Endodermal cell (in vitro differentiated cells): ENCODE data around the gene WAS. TPM values are rescaled to one million over a fixed set of nuclear protein-coding genes. Genes with fewer than 3 reads are reported as not detected.

ENCODE experiments used
- DNase-seq: peaks from one replicate; pipeline ENCODE4 v3.0.0-alpha.2; 2017
- H3K27ac ChIP-seq: 2 replicates; pipeline ENCODE4 v1.5.1; 2013; ENCODE audit warnings: mild to moderate bottlenecking, low read depth, low read length, moderate library complexity
- H3K27me3 ChIP-seq: 2 replicates; pipeline ENCODE4 v1.6.1; 2013; ENCODE audit warnings: mild to moderate bottlenecking, low read length, moderate library complexity; ENCODE audit not compliant: insufficient read depth, control insufficient read depth, poor library complexity, severe bottlenecking
- H3K36me3 ChIP-seq: 2 replicates; pipeline ENCODE4 v1.7.0; 2013; ENCODE audit warnings: mild to moderate bottlenecking, low read length, moderate library complexity; ENCODE audit not compliant: control insufficient read depth, insufficient read depth
- H3K4me1 ChIP-seq: one replicate; pipeline ENCODE4 v1.7.0; 2013; ENCODE audit warnings: low read length; ENCODE audit not compliant: control insufficient read depth, insufficient read depth
- H3K4me3 ChIP-seq: 2 replicates; pipeline ENCODE4 v1.5.1; 2013; ENCODE audit warnings: mild to moderate bottlenecking, low read length, moderate library complexity
- H3K9ac ChIP-seq: 2 replicates; pipeline ENCODE4 v1.6.1; 2013; ENCODE audit warnings: mild to moderate bottlenecking, low read length, moderate library complexity; ENCODE audit not compliant: poor library complexity, severe bottlenecking; ENCODE audit errors: extremely low read depth
- H3K9me3 ChIP-seq: 2 replicates; pipeline ENCODE4 v1.6.1; 2013; ENCODE audit warnings: mild to moderate bottlenecking, low read length, moderate library complexity; ENCODE audit not compliant: control insufficient read depth
- H3K27ac Mint-ChIP-seq: 2 replicates; pipeline ENCODE4 v1.8.0; 2020; ENCODE audit warnings: mixed read lengths
- H3K27me3 Mint-ChIP-seq: 2 replicates; pipeline ENCODE4 v1.8.0; 2021; ENCODE audit warnings: mild to moderate bottlenecking, mixed read lengths; ENCODE audit not compliant: insufficient read depth
- H3K36me3 Mint-ChIP-seq: 2 replicates; pipeline ENCODE4 v1.8.0; 2020; ENCODE audit warnings: low read depth, mixed read lengths
- H3K4me1 Mint-ChIP-seq: 2 replicates; pipeline ENCODE4 v1.8.0; 2020; ENCODE audit warnings: mixed read lengths
- H3K4me3 Mint-ChIP-seq: 2 replicates; pipeline ENCODE4 v1.8.0; 2020; ENCODE audit warnings: mild to moderate bottlenecking, moderate library complexity, mixed read lengths
- H3K9me3 Mint-ChIP-seq: 2 replicates; pipeline ENCODE4 v1.8.0; 2020; ENCODE audit warnings: mild to moderate bottlenecking, mixed read lengths
- CTCF ChIP-seq: fragments of 200-600 bp; sonication (generic); conservative IDR thresholded peaks from 2 replicates; pipeline ENCODE4 v1.5.0; 2021; ENCODE audit warnings: antibody characterized with exemption, mild to moderate bottlenecking
- WGBS, 2 experiments: methylation state at CpG; one replicate each; pipeline versions ENCODE4 v1.1.5 to v1.1.7; 2013; ENCODE audit warnings: missing lambda C conversion rate in 2 of 2, mixed read lengths in 1 of 2; ENCODE audit not compliant: insufficient coverage in 1 of 2, insufficient read length in 1 of 2; 5-methylcytosine and 5-hydroxymethylcytosine counted together
- total RNA-seq, 2 donors: library from RNA; stranded (reverse); fragmentation: NEBNext Ultra II Directional in 1 of 2; extraction: Animal tissue kit (Norgen Biotek cat#: 25700) in 1 of 2; gene quantifications; 2 replicates in 1 of 2; 3 replicates in 1 of 2; pipeline ENCODE4 v1.2.1, GENCODE V29; 2021

WAS gene
- total RNA-seq, 2 donors from 2014 or later, result 0.51 to 0.84 TPM

DNA sequence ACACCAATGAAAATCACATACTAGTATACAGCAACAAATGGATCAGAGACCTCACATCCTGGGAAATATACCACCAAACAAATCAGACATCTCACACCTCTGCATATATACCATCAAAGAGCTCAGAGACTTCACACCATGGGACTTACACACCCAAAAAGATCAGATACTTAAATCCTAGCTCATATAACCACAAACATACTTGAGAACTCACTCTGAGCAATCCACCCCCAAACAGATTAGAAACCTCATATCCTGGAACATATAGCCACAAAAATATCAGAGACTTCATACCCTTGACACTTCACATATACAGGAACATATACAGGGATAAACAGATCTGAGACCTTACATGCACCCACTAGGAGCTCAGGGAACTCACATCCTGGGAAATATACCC lies 45.1 kb downstream of the WAS start:
- H3K4me3 Mint-ChIP-seq, result no peak overlapping the region
- H3K4me3 ChIP-seq, result no peak overlapping the region
- H3K9me3 Mint-ChIP-seq, result peaks cover 64% of the 10 kb centered on the region
- H3K4me1 Mint-ChIP-seq, result no peaks in the 10 kb centered on the region
- H3K27me3 Mint-ChIP-seq, result no peaks in the 10 kb centered on the region
- H3K9me3 ChIP-seq, result no peaks in the 10 kb centered on the region
- H3K27me3 ChIP-seq, result no peaks in the 10 kb centered on the region
- no peak overlapping the region for H3K9ac ChIP-seq
- H3K4me1 ChIP-seq, result no peaks in the 10 kb centered on the region
- H3K36me3 ChIP-seq, result no peaks in the 10 kb centered on the region
- H3K27ac Mint-ChIP-seq, result no peak overlapping the region
- no peak overlapping the region for H3K27ac ChIP-seq
- no peak for TF ChIP-seq CTCF
- no peaks in the 10 kb centered on the region for H3K36me3 Mint-ChIP-seq
- DNase-seq, result no peak

DNA sequence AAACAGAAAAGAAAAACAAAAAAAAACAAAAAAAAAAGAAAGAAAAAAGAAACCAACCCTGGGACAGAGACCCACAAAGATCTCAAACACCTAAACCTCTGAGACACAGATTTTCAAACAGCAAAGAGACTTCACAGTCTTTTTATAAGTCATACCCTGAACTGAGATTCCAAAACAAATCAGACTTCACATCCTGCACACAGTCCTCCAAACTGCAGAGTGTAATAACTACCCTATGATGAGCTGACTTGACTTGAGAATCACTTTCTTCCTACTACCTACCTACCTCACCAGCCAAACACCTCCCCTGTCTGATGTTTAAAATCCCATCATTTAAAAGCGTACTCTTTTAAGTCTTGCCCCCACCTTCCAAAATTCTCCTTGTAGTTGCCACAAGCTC lies 52.7 kb downstream of the WAS start:
- DNase-seq, result no peak
- Mint-ChIP-seq H3K4me3 (peak overlapping the region; percentile 77), H3K27ac (no peak overlapping the region), H3K36me3 (no peaks in the 10 kb centered on the region), H3K4me1 (peaks cover 5% of the 10 kb centered on the region), H3K9me3 (peaks cover 60% of the 10 kb centered on the region), H3K27me3 (no peaks in the 10 kb centered on the region)
- no peak overlapping the region for H3K4me3 ChIP-seq
- H3K9ac ChIP-seq, result no peak overlapping the region
- no peaks in the 10 kb centered on the region for H3K9me3 ChIP-seq
- no peak overlapping the region for H3K27ac ChIP-seq
- no peaks in the 10 kb centered on the region for H3K27me3 ChIP-seq
- H3K4me1 ChIP-seq, result no peaks in the 10 kb centered on the region
- WGBS, 2 experiments, result 95% methylated on average over 1 of the region's 1 CpG; no CpG with 5 or more reads in 1 of the 2 experiments
- TF ChIP-seq CTCF, result no peak
- no peaks in the 10 kb centered on the region for H3K36me3 ChIP-seq

DNA sequence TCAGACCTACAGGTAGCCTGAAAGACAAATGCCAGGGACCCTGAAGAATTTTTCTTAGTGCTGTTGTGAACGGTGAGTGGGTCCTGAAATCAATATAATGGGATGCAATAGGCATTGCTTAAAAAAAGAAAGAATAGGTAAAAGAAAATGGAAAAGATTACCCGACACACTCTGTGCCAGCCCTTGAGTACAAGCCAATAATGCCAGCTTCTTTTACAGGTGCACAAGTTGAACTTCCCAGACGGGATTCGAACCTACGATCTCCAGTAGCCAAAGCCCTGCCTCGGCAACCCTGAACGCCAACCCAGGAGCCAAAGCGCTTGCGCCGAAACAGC lies 53.2 kb downstream of the WAS start:
- Mint-ChIP-seq H3K27ac (no peak overlapping the region), H3K9me3 (peaks cover 62% of the 10 kb centered on the region)
- no peak overlapping the region for H3K27ac ChIP-seq

More for the DNA sequence above, 53.2 kb downstream of the WAS start:
- Mint-ChIP-seq H3K27me3 (no peaks in the 10 kb centered on the region), H3K4me1 (peaks cover 5% of the 10 kb centered on the region), H3K4me3 (peak overlapping the region; percentile 77), H3K36me3 (no peaks in the 10 kb centered on the region)
- H3K36me3 ChIP-seq, result no peaks in the 10 kb centered on the region
- H3K4me1 ChIP-seq, result no peaks in the 10 kb centered on the region
- no peak overlapping the region for H3K9ac ChIP-seq
- peak overlapping the region; percentile 78 for H3K4me3 ChIP-seq
- 15 to 29% methylated on average over 1 to 10 of the region's 10 CpGs for WGBS, 2 experiments
- TF ChIP-seq CTCF, result no peak
- no peak for DNase-seq
- no peaks in the 10 kb centered on the region for H3K9me3 ChIP-seq
- no peaks in the 10 kb centered on the region for H3K27me3 ChIP-seq
